SK-N-SH treated with all-trans-retinoic acid at 6 μM for 48 hours (cell line): ENCODE results near the gene ANKRD55.

Experiments used
- ARNTL ChIP-seq: fragments of 450-650 bp; formaldehyde crosslinking; IDR thresholded peaks from 2 replicates; pipeline ENCODE4 v1.5.0; 2020; ENCODE audit warnings: low read depth, mild to moderate bottlenecking, moderate library complexity, borderline replicate concordance
- BACH2 ChIP-seq: fragments of 250-450 bp; sonication (Bioruptor Pico); IDR thresholded peaks from 2 replicates; pipeline ENCODE4 v1.9.0; 2021; ENCODE audit warnings: mild to moderate bottlenecking, borderline replicate concordance
- CREB5 ChIP-seq: fragments of 250-450 bp; sonication (Bioruptor Pico); IDR thresholded peaks from 2 replicates; pipeline ENCODE4 v1.5.1; 2020; ENCODE audit warnings: low read depth, mild to moderate bottlenecking, moderate library complexity
- CSDC2 ChIP-seq: fragments of 250-450 bp; sonication (Bioruptor Pico); IDR thresholded peaks from 2 replicates; pipeline ENCODE4 v1.5.0; 2020; ENCODE audit warnings: mild to moderate bottlenecking, moderate library complexity
- CSRNP3 ChIP-seq: fragments of 250-450 bp; sonication (Bioruptor Pico); IDR thresholded peaks from 2 replicates; pipeline ENCODE4 v1.5.1; 2021; ENCODE audit warnings: mild to moderate bottlenecking, moderate library complexity
- ISL1 ChIP-seq: fragments of 250-450 bp; sonication (Bioruptor Pico); IDR thresholded peaks from 2 replicates; pipeline ENCODE4 v2.1.2; 2022; ENCODE audit warnings: mild to moderate bottlenecking, moderate library complexity
- PATZ1 ChIP-seq: fragments of 250-450 bp; sonication (Bioruptor Pico); IDR thresholded peaks from 2 replicates; pipeline ENCODE4 v1.8.0; 2020; ENCODE audit warnings: mild to moderate bottlenecking, moderate library complexity, borderline replicate concordance
- RARB ChIP-seq: fragments of 250-450 bp; sonication (Bioruptor Pico); IDR thresholded peaks from 2 replicates; pipeline ENCODE4 v1.8.0; 2021; ENCODE audit warnings: mild to moderate bottlenecking, moderate library complexity
- TCF4 ChIP-seq: fragments of 250-450 bp; sonication (Bioruptor Pico); IDR thresholded peaks from 2 replicates; pipeline ENCODE4 v1.8.0; 2021; ENCODE audit warnings: mild to moderate bottlenecking, moderate library complexity, borderline replicate concordance
- TSHZ2 ChIP-seq: fragments of 250-450 bp; sonication (Bioruptor Pico); IDR thresholded peaks from 2 replicates; pipeline ENCODE4 v1.5.0; 2020; ENCODE audit warnings: mild to moderate bottlenecking, moderate library complexity
- ZFP3 ChIP-seq: fragments of 250-450 bp; sonication (Bioruptor Pico); IDR thresholded peaks from 2 replicates; pipeline ENCODE4 v1.5.0; 2020; ENCODE audit warnings: mild to moderate bottlenecking, moderate library complexity
- ZFP30 ChIP-seq: fragments of 450-650 bp; formaldehyde crosslinking; IDR thresholded peaks from 2 replicates; pipeline ENCODE4 v1.5.0; 2022; ENCODE audit warnings: mild to moderate bottlenecking, moderate library complexity

GRCh38 chr5:56090793-56091460 lies 142.2 kb downstream of the ANKRD55 start:
- TF ChIP-seq ZFP3 = no peak
- TF ChIP-seq ZFP30 (CRISPR knock-in tag) = no peak
- no peak for TF ChIP-seq CREB5 (CRISPR knock-in tag)
- TF ChIP-seq TSHZ2 (CRISPR knock-in tag) = no peak
- no peak for TF ChIP-seq ISL1
- no peak for TF ChIP-seq CSDC2
- no peak for TF ChIP-seq TCF4 (CRISPR knock-in tag)
- TF ChIP-seq RARB = no peak
- TF ChIP-seq CSRNP3 (CRISPR knock-in tag) = no peak
- no peak for TF ChIP-seq PATZ1 (CRISPR knock-in tag)
- no peak for TF ChIP-seq ARNTL
- no peak for TF ChIP-seq BACH2 (CRISPR knock-in tag)
